Effector memory CD8-positive, alpha-beta T cell (primary cell): ENCODE data around the gene CCNK.

Experiments
- ATAC-seq: fragments of 150-1000 bp; cut with Tn5 transposase; replicated peaks from 2 replicates; pipeline ENCODE4 v1.10.0; 2021; ENCODE audit warnings: mild to moderate bottlenecking, moderate library complexity
- DNase-seq, 3 experiments: peaks; one replicate each; pipeline ENCODE4 v3.0.0; 2021
- H3K27ac Mint-ChIP-seq, 2 donors: one replicate each; pipeline ENCODE4 v1.8.0; 2022; ENCODE audit warnings: mild to moderate bottlenecking in 2 of 2, mixed read lengths in 2 of 2, moderate library complexity in 2 of 2
- H3K27me3 Mint-ChIP-seq, 2 donors: one replicate each; pipeline ENCODE4 v1.8.0; 2022; ENCODE audit warnings: mixed read lengths in 2 of 2
- H3K36me3 Mint-ChIP-seq: one replicate; pipeline ENCODE4 v1.8.0; 2022; ENCODE audit warnings: mild to moderate bottlenecking, moderate library complexity, mixed read lengths; ENCODE audit not compliant: insufficient read depth
- H3K4me1 Mint-ChIP-seq, 2 donors: one replicate each; pipeline ENCODE4 v1.8.0; 2022; ENCODE audit warnings: low read depth in 2 of 2, mixed read lengths in 2 of 2
- H3K4me3 Mint-ChIP-seq, 2 donors: one replicate each; pipeline ENCODE4 v1.8.0; 2022; ENCODE audit warnings: mild to moderate bottlenecking in 2 of 2, mixed read lengths in 2 of 2, moderate library complexity in 2 of 2
- H3K9me3 Mint-ChIP-seq, 2 donors: one replicate each; pipeline ENCODE4 v1.8.0; 2022; ENCODE audit warnings: mixed read lengths in 2 of 2
- total RNA-seq, 9 experiments: gene quantifications; one replicate each; lab custom pipeline; 2026; lab: John Stamatoyannopoulos, UW

CCNK gene
- 17.6 to 134 (median 31.0) reads per million in 9 experiments for total RNA-seq

DNA sequence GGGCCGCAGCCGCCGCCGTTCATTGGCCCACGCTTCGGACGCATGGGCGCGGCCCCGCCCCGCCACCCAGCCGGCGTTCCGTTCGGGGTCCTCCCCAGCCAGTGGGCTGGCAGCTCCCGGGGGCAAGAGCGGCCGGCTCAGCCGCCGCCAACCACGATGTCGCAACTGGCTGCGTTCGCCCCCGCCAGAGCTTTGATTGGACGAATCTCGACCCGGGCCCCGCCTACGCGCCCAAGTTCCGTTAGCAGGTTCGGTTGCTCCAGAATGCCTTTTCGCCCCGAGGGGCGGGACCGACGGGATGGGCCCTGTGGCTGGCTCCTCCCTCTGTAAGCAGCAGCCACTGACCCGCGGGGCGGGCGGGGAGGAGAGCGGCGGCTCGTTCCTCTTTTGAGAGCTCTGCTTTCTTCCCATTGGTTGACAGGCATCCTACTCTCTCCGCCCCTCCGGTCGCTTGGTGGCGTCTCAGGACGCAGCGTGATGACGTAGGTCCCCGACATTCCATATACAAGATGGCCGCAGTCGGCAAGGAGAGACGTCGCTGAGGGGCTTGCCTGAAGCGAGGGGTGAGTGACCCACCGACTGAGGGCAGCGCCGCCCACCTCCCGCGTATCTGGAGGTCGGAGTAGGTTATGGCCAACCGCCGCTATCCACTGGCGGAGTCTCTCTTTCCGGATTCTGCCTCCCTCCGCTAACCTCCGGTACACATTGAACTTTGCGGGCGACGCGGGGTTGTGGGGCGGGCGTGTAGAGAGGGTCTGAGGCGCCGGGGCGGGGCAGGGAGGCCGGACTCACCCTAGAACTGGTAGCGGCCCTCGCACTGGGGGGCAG, at the start of gene CCNK:
TSS of gene CCNK (plus strand) at position 493 of the 828 bp plus-strand sequence. CDS start 11,269 bp downstream, outside the sequence.
- Mint-ChIP-seq H3K4me3 (peak within 1 kb of the TSS; percentile 90 to 95), H3K27me3 (no peaks in the 10 kb centered on the region), H3K36me3 (peaks cover 14% of the 10 kb centered on the region), H3K9me3 (no peaks in the 10 kb centered on the region), H3K4me1 (peaks cover 44 to 57% of the 10 kb centered on the region in 2 donors), H3K27ac (peak within 1 kb of the TSS; percentile 95 to 97)
- peak; percentile 100 for DNase-seq
- ATAC-seq, result peak; percentile 81

GRCh38 chr14:99431986-99432385, 49.2 kb upstream of the CCNK start:
- no peaks in the 10 kb centered on the region for H3K9me3 Mint-ChIP-seq
- H3K4me3 Mint-ChIP-seq, result no peak overlapping the region
- H3K27me3 Mint-ChIP-seq, result no peaks in the 10 kb centered on the region
- ATAC-seq (no peak), DNase-seq (no peak)
- H3K36me3 Mint-ChIP-seq, result peaks cover 9% of the 10 kb centered on the region
- H3K27ac Mint-ChIP-seq, result no peak overlapping the region
- peaks cover 33 to 39% of the 10 kb centered on the region in 2 donors for H3K4me1 Mint-ChIP-seq

DNA sequence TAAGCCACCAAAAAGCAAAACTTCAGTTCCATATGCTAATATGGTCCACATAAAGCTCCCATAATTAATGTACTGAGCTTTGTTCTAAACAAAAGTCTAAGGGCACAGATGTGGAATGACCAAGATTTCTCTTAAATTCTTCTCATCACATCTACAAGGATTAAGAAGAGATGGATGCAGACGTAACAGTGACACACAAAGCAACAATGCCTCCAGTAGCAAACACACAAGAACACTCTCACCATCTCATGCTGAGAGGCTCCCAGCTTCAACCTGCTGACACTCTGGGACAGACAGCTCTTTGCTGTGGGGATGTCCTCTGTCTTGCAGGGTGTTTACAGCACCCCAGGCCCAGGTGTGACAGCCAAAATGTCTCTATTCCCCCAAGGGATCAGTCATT, 48.7 kb upstream of the CCNK start:
- Mint-ChIP-seq H3K4me3 (no peak overlapping the region), H3K27ac (peak overlapping the region in 1 of 2 donors; percentile 51), H3K9me3 (no peaks in the 10 kb centered on the region), H3K27me3 (no peaks in the 10 kb centered on the region), H3K4me1 (peaks cover 38 to 44% of the 10 kb centered on the region in 2 donors), H3K36me3 (peaks cover 9% of the 10 kb centered on the region)
- no peak for DNase-seq
- ATAC-seq, result no peak

DNA sequence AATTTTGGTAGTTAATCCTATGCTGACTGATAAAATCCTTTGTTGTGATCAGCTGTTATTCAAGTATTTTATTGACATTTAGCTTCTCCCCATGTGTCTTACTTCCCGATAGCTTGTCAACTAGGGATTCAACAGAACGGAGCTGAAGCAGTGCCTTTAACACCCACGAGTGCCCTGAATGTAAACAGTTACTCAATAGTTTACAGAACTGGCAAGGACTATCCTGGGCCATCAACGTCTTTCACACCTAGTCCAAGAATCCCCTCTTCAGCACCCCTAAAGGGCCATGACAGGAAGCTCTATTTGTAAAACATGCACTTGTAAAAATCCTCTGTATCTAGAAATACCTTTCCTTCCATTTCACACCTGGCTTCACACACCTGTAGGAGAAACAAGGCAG, 45.9 kb upstream of the CCNK start:
- ATAC-seq, result no peak
- H3K9me3 Mint-ChIP-seq, result no peaks in the 10 kb centered on the region
- H3K27ac Mint-ChIP-seq, result peak overlapping the region; percentile 91 to 94
- peak overlapping the region in 1 of 2 donors; percentile 82 for H3K4me3 Mint-ChIP-seq
- H3K4me1 Mint-ChIP-seq, result peaks cover 49 to 56% of the 10 kb centered on the region in 2 donors
- H3K36me3 Mint-ChIP-seq, result peaks cover 9% of the 10 kb centered on the region
- H3K27me3 Mint-ChIP-seq, result no peaks in the 10 kb centered on the region
- no peak for DNase-seq

- H3K4me3 Mint-ChIP-seq, result peak overlapping the region; percentile 63 to 82
- peaks cover 5% of the 10 kb centered on the region for H3K36me3 Mint-ChIP-seq
These were observed 44.7 kb upstream of the CCNK start for GRCh38 chr14:99436247-99437180.

DNA sequence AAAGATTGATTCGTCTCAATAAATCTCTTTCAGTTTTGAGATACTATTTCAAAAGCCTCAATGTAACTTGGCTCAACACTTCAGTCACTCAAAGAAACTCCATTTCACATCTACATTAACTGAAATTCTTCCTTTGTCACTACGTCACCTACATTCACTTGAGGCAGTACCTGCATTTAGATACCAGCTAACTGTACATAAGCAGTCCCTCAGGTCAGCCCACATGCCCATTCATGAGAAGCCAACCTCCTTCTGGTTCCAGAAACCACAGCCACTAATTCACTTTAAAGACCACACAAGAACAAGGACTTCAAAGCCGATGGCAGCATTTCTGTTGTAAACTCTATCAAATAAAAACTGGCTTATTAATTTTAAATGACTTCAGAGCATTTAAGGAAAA, 43.5 kb upstream of the CCNK start:
- Mint-ChIP-seq H3K36me3 (peaks cover 9% of the 10 kb centered on the region), H3K4me3 (peak overlapping the region; percentile 63 to 82), H3K27me3 (no peaks in the 10 kb centered on the region), H3K27ac (peak overlapping the region; percentile 91 to 94), H3K4me1 (peaks cover 58 to 59% of the 10 kb centered on the region in 2 donors), H3K9me3 (no peaks in the 10 kb centered on the region)
- ATAC-seq, result no peak
- DNase-seq, result no peak

More at GRCh38 chr14:99436247-99437180, 44.7 kb upstream of the CCNK start:
- peak overlapping the region; percentile 91 to 94 for H3K27ac Mint-ChIP-seq
- DNase-seq (no peak), ATAC-seq (peak; percentile 91)
- H3K4me1 Mint-ChIP-seq, result peaks cover 48 to 53% of the 10 kb centered on the region in 2 donors
- H3K27me3 Mint-ChIP-seq, result no peaks in the 10 kb centered on the region
- H3K9me3 Mint-ChIP-seq, result no peaks in the 10 kb centered on the region

DNA sequence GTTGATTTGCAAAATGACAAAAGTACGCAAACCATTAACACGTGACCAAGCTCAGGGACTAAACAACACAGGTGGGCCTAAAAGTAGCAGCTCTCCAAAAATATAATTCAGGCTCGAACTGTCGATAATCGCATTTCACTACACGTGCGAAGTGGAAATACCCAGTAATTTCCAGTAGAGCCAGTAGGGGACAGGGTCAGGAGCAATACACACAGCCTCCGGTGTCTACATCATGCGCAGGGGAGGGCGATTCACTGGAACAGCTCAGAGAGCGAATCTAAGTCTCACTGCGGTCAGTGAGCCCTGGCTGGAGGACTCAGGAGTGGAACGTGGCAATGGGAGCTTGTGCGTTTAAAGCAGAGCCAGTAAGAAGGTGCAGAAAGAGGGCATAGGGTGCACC, 40.9 kb upstream of the CCNK start:
- H3K4me3 Mint-ChIP-seq, result no peak overlapping the region
- H3K27me3 Mint-ChIP-seq, result no peaks in the 10 kb centered on the region
- no peak overlapping the region for H3K27ac Mint-ChIP-seq
- peaks cover 25% of the 10 kb centered on the region for H3K36me3 Mint-ChIP-seq
- H3K4me1 Mint-ChIP-seq, result peaks cover 51 to 56% of the 10 kb centered on the region in 2 donors
- H3K9me3 Mint-ChIP-seq, result no peaks in the 10 kb centered on the region
- DNase-seq, result no peak
- no peak for ATAC-seq

- peaks cover 32% of the 10 kb centered on the region for H3K36me3 Mint-ChIP-seq
- no peaks in the 10 kb centered on the region for H3K27me3 Mint-ChIP-seq
- H3K4me3 Mint-ChIP-seq, result peak overlapping the region in 1 of 2 donors; percentile 19
- H3K9me3 Mint-ChIP-seq, result no peaks in the 10 kb centered on the region
- H3K27ac Mint-ChIP-seq, result peak overlapping the region; percentile 29 to 68
- peaks cover 41 to 46% of the 10 kb centered on the region in 2 donors for H3K4me1 Mint-ChIP-seq
- ATAC-seq (no peak), DNase-seq (no peak)
These were observed 39.9 kb upstream of the CCNK start for GRCh38 chr14:99441157-99441870.

GRCh38 chr14:99441918-99442317, 39.3 kb upstream of the CCNK start:
- ATAC-seq, result peak; percentile 32
- no peak overlapping the region for H3K4me3 Mint-ChIP-seq

GRCh38 chr14:99445931-99446330, 35.3 kb upstream of the CCNK start:
- DNase-seq (no peak), ATAC-seq (no peak)
- Mint-ChIP-seq H3K4me3 (no peak overlapping the region), H3K4me1 (peaks cover 5 to 20% of the 10 kb centered on the region in 2 donors), H3K9me3 (no peaks in the 10 kb centered on the region), H3K27me3 (no peaks in the 10 kb centered on the region), H3K36me3 (peaks cover 52% of the 10 kb centered on the region), H3K27ac (peak overlapping the region; percentile 73 to 76)

More at GRCh38 chr14:99441918-99442317, 39.3 kb upstream of the CCNK start:
- no peak for DNase-seq
- peaks cover 35 to 40% of the 10 kb centered on the region in 2 donors for H3K4me1 Mint-ChIP-seq
- peak overlapping the region; percentile 29 to 68 for H3K27ac Mint-ChIP-seq
- H3K27me3 Mint-ChIP-seq, result no peaks in the 10 kb centered on the region
- H3K9me3 Mint-ChIP-seq, result no peaks in the 10 kb centered on the region
- H3K36me3 Mint-ChIP-seq, result peaks cover 37% of the 10 kb centered on the region

DNA sequence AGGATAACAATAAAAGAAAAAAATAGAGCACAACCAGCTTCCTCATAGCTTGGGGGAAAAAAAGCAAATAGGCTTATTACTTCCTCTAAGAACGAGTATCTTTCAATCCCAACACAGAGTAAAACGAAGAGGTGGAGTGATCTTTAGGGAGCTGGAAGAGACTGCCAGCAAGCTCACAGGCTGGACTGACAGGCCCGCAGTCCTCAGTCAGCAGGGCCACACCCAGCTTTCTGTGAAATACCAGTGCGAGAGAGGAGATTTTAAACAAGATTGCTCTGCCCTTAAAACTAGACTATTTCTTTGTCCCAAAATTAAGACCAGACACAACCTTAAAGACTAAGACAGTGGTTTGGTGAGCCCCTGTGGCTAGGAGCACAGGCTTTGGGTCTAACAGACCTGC, 33.5 kb upstream of the CCNK start:
- Mint-ChIP-seq H3K27ac (no peak overlapping the region), H3K4me3 (no peak overlapping the region), H3K4me1 (peaks cover 5 to 7% of the 10 kb centered on the region in 2 donors), H3K36me3 (peaks cover 51% of the 10 kb centered on the region), H3K9me3 (no peaks in the 10 kb centered on the region), H3K27me3 (no peaks in the 10 kb centered on the region)
- DNase-seq, result no peak
- ATAC-seq, result no peak

DNA sequence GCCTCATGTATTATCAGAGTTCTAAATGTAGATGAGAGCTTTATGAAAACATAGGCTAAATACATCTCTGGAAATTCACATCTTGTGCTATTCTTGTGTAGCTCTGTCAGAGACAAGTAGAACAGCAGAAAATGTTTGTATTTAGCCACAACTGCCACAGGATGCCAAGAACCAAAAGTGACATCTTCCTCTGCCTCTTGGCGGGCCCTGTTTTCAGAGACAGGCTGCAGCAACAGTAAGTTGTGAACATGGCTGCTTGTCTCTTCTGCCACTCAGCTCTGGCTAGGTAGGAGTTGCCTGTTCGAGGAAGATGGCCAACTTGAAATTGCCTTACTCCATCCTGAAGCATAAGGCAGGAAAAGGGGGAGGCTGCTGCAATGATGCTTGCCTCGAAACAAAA, 30.9 kb upstream of the CCNK start:
- H3K36me3 Mint-ChIP-seq, result peaks cover 40% of the 10 kb centered on the region
- peak overlapping the region; percentile 15 for H3K27ac Mint-ChIP-seq
- H3K9me3 Mint-ChIP-seq, result no peaks in the 10 kb centered on the region
- H3K27me3 Mint-ChIP-seq, result no peaks in the 10 kb centered on the region
- ATAC-seq (no peak), DNase-seq (no peak)
- peaks cover 4 to 7% of the 10 kb centered on the region in 2 donors for H3K4me1 Mint-ChIP-seq
- no peak overlapping the region for H3K4me3 Mint-ChIP-seq

- no peaks in the 10 kb centered on the region for H3K9me3 Mint-ChIP-seq
- H3K4me3 Mint-ChIP-seq, result no peak overlapping the region
- ATAC-seq (no peak), DNase-seq (no peak)
- H3K27ac Mint-ChIP-seq, result peak overlapping the region; percentile 15 to 71
- peaks cover 4 to 7% of the 10 kb centered on the region in 2 donors for H3K4me1 Mint-ChIP-seq
- H3K36me3 Mint-ChIP-seq, result peaks cover 39% of the 10 kb centered on the region
- no peaks in the 10 kb centered on the region for H3K27me3 Mint-ChIP-seq
These were observed 30.0 kb upstream of the CCNK start for GRCh38 chr14:99451234-99451633.
